Measurements from ENCODE around the gene ZNF804A. TPM values are rescaled to one million over a fixed set of nuclear protein-coding genes. Genes with fewer than 3 reads are reported as not detected.
A peak's percentile ranks its signal among the peaks of the same experiment; 100 is the strongest.

Gene ZNF804A
- total and polyA plus RNA-seq, 4 donors: 3.7 to 15.7 (median 13.0) TPM

DNA sequence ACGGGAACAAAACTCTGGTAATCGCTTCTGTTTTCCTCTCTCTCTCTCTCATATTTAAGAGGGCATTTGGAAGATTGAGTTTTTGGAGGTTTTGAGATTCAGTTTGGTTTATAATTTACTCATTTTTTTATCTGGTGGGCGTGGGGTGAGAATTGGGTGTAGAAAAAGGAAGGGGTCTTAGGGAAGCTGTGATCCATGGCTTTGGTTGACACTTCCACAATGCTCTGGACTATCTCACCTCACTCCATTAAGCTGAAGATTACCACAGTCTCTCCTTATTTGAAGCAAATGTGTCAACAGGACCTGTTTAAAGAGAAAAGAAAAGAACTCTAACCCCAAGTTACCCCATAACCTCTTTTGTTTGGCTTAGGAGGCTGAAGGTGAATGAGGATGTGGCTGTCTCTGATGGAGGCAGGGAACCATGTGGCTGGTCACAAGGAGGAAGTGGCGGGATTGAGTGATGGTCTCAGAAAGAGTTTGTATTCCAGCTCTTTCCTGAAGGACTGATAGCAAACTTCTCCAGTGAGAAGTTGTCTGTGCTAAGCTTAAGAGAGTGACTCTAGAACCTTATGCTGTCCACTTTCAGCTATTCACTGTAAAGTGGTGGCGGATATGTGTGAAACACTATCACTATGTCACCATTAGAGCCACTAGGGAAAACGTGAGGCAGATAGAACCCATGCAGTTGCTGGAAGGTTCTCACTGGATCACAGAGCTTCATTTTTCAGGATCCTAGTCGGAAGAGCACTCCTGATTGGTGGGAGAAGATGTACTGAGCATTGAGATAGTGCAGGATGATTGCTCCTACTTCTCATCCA is 934 bp downstream of the ZNF804A start:
- Histone ChIP-seq H3K36me3 (ENCODE audit: control insufficient read depth, insufficient read depth, low read length) (no peaks in the 10 kb centered on the region), H3K27me3 (ENCODE audit: control insufficient read depth, insufficient read depth, low read length) (peaks cover 6% of the 10 kb centered on the region), H3K9me3 (ENCODE audit: control insufficient read depth, insufficient read depth, low read length) (no peaks in the 10 kb centered on the region), H3K27ac (ENCODE audit: low read depth, low read length) (no peak overlapping the region), H3K4me1 (ENCODE audit: control insufficient read depth, insufficient read depth, low read length) (no peaks in the 10 kb centered on the region), H3K4me3 (ENCODE audit: low read depth, low read length) (peak overlapping the region; percentile 72)
- DNase-seq (ENCODE audit: low read depth in 4 of 6, low spot score in 6 of 6): peak in 3 of 6 donors; percentile 17 to 67 (median 40)
- WGBS (ENCODE audit: insufficient coverage): 49% methylated on average over 2 of the region's 7 CpGs

DNA sequence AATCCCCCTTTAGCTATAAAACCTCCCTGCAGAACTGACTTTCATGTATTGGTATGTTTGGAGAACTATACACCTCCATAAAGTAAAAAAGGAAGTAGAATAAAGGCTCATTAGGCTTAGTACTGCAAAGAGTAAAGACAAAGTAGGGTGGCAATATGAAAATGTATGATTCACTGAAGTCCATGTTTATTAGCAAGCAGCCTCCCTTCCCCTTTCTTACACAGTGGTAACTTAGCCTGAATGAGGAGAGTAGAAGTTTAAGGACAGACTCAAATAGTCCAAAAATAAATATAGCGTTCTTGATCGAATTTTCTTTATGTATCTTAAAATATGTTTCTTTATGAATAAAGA is 1.5 kb downstream of the ZNF804A start:
- no peaks in the 10 kb centered on the region for H3K36me3 ChIP-seq (ENCODE audit: control insufficient read depth, insufficient read depth, low read length)
- H3K27ac ChIP-seq (ENCODE audit: low read depth, low read length): no peak overlapping the region
- H3K27me3 ChIP-seq (ENCODE audit: control insufficient read depth, insufficient read depth, low read length): peaks cover 6% of the 10 kb centered on the region
- no peaks in the 10 kb centered on the region for H3K9me3 ChIP-seq (ENCODE audit: control insufficient read depth, insufficient read depth, low read length)
- no CpG with 5 or more reads among the region's 2 CpGs for WGBS (ENCODE audit: insufficient coverage)
- H3K4me1 ChIP-seq (ENCODE audit: control insufficient read depth, insufficient read depth, low read length): no peaks in the 10 kb centered on the region
- peak overlapping the region; percentile 72 for H3K4me3 ChIP-seq (ENCODE audit: low read depth, low read length)
- DNase-seq (ENCODE audit: low read depth in 4 of 6, low spot score in 6 of 6): no peak

DNA sequence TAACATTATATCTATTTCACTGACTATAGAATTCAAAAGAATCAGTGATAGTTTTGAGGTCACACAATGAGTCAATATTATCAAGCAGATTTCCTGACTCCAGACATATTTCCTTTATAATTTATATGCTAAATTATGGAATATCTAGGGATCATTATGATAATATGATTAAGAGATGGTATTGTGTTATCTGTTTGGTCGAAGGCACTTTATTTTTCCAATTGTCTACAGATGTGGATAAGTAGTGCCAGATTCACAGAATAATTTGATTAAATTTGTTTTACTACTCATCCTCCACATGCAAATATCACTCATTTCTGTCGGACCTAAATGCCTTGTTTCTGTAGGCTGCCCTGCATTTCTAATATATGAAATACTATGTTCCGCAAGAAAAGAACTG is 4.4 kb downstream of the ZNF804A start:
- WGBS (ENCODE audit: insufficient coverage): no CpG with 5 or more reads among the region's 3 CpGs
- no peaks in the 10 kb centered on the region for H3K36me3 ChIP-seq (ENCODE audit: control insufficient read depth, insufficient read depth, low read length)
- H3K9me3 ChIP-seq (ENCODE audit: control insufficient read depth, insufficient read depth, low read length): no peaks in the 10 kb centered on the region
- no peaks in the 10 kb centered on the region for H3K4me1 ChIP-seq (ENCODE audit: control insufficient read depth, insufficient read depth, low read length)
- H3K27me3 ChIP-seq (ENCODE audit: control insufficient read depth, insufficient read depth, low read length): peaks cover 6% of the 10 kb centered on the region
- H3K4me3 ChIP-seq (ENCODE audit: low read depth, low read length): no peak overlapping the region
- H3K27ac ChIP-seq (ENCODE audit: low read depth, low read length): no peak overlapping the region
- DNase-seq (ENCODE audit: low read depth in 4 of 6, low spot score in 6 of 6): no peak

GRCh38 chr2:184610891-184611290 is 12.6 kb downstream of the ZNF804A start:
- Histone ChIP-seq H3K9me3 (ENCODE audit: control insufficient read depth, insufficient read depth, low read length) (no peaks in the 10 kb centered on the region), H3K27ac (ENCODE audit: low read depth, low read length) (no peak overlapping the region)

DNA sequence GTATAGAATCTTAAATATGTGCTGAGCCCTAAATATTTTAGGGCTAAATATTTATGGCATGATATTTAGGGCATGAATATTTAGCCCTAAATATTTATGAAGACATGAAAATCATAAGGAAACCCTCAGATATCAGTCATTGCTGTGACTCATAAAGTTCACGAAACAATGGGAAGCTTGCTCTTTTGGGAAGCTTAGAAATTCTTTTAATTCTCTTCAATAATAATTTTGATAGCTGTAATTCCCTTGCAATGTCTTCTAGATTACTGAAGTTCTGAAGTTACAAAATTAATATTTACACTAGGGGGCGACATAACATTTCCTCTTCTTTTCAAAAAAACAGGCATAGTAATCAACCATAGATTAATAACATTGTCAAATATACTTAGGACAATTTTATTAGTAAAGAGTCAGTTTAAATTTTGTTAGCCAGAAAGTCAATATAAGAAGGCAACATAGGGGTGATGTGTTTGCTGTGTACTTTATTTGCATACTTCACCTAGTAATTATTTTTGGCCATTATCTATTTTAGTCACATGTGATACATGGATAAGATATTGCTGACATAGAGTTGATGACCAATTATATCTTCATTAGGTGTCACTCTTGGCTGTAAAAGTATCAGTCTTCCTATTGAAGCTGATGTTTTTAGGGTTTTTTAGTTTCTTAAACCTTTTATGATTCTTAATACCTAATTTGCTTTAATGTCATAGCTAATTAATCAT is 13.2 kb downstream of the ZNF804A start:
- Histone ChIP-seq H3K9me3 (ENCODE audit: control insufficient read depth, insufficient read depth, low read length) (no peaks in the 10 kb centered on the region), H3K27ac (ENCODE audit: low read depth, low read length) (no peak overlapping the region), H3K36me3 (ENCODE audit: control insufficient read depth, insufficient read depth, low read length) (no peaks in the 10 kb centered on the region), H3K27me3 (ENCODE audit: control insufficient read depth, insufficient read depth, low read length) (no peaks in the 10 kb centered on the region), H3K4me3 (ENCODE audit: low read depth, low read length) (no peak overlapping the region), H3K4me1 (ENCODE audit: control insufficient read depth, insufficient read depth, low read length) (no peaks in the 10 kb centered on the region)
- peak in 1 of 6 donors; percentile 34 for DNase-seq (ENCODE audit: low read depth in 4 of 6, low spot score in 6 of 6)
- WGBS (ENCODE audit: insufficient coverage): no CpG with 5 or more reads among the region's 2 CpGs

More at GRCh38 chr2:184610891-184611290, 12.6 kb downstream of the ZNF804A start:
- no peaks in the 10 kb centered on the region for H3K4me1 ChIP-seq (ENCODE audit: control insufficient read depth, insufficient read depth, low read length)
- DNase-seq (ENCODE audit: low read depth in 4 of 6, low spot score in 6 of 6): no peak
- no peaks in the 10 kb centered on the region for H3K36me3 ChIP-seq (ENCODE audit: control insufficient read depth, insufficient read depth, low read length)
- H3K4me3 ChIP-seq (ENCODE audit: low read depth, low read length): no peak overlapping the region
- no peaks in the 10 kb centered on the region for H3K27me3 ChIP-seq (ENCODE audit: control insufficient read depth, insufficient read depth, low read length)

- H3K4me3 ChIP-seq (ENCODE audit: low read depth, low read length): no peak overlapping the region
- no peaks in the 10 kb centered on the region for H3K4me1 ChIP-seq (ENCODE audit: control insufficient read depth, insufficient read depth, low read length)
- H3K27ac ChIP-seq (ENCODE audit: low read depth, low read length): no peak overlapping the region
- H3K9me3 ChIP-seq (ENCODE audit: control insufficient read depth, insufficient read depth, low read length): no peaks in the 10 kb centered on the region
- H3K36me3 ChIP-seq (ENCODE audit: control insufficient read depth, insufficient read depth, low read length): no peaks in the 10 kb centered on the region
- H3K27me3 ChIP-seq (ENCODE audit: control insufficient read depth, insufficient read depth, low read length): no peaks in the 10 kb centered on the region
- DNase-seq (ENCODE audit: low read depth in 4 of 6, low spot score in 6 of 6): no peak
- WGBS (ENCODE audit: insufficient coverage): no CpG with 5 or more reads among the region's 1 CpG
Measured at GRCh38 chr2:184620367-184620766, 22.0 kb downstream of the ZNF804A start.

GRCh38 chr2:184624311-184624710 is 26.0 kb downstream of the ZNF804A start:
- no peak overlapping the region for H3K4me3 ChIP-seq (ENCODE audit: low read depth, low read length)
- H3K36me3 ChIP-seq (ENCODE audit: control insufficient read depth, insufficient read depth, low read length): no peaks in the 10 kb centered on the region
- no peaks in the 10 kb centered on the region for H3K9me3 ChIP-seq (ENCODE audit: control insufficient read depth, insufficient read depth, low read length)
- no peaks in the 10 kb centered on the region for H3K4me1 ChIP-seq (ENCODE audit: control insufficient read depth, insufficient read depth, low read length)
- H3K27ac ChIP-seq (ENCODE audit: low read depth, low read length): no peak overlapping the region
- H3K27me3 ChIP-seq (ENCODE audit: control insufficient read depth, insufficient read depth, low read length): no peaks in the 10 kb centered on the region
- DNase-seq (ENCODE audit: low read depth in 4 of 6, low spot score in 6 of 6): peak in 1 of 6 donors; percentile 70

GRCh38 chr2:184628051-184628450 is 29.7 kb downstream of the ZNF804A start:
- H3K4me3 ChIP-seq (ENCODE audit: low read depth, low read length): no peak overlapping the region
- H3K27ac ChIP-seq (ENCODE audit: low read depth, low read length): no peak overlapping the region
- 92% methylated on average over 4 of the region's 7 CpGs for WGBS (ENCODE audit: insufficient coverage)
- H3K9me3 ChIP-seq (ENCODE audit: control insufficient read depth, insufficient read depth, low read length): no peaks in the 10 kb centered on the region
- no peaks in the 10 kb centered on the region for H3K36me3 ChIP-seq (ENCODE audit: control insufficient read depth, insufficient read depth, low read length)
- DNase-seq (ENCODE audit: low read depth in 4 of 6, low spot score in 6 of 6): no peak
- no peaks in the 10 kb centered on the region for H3K4me1 ChIP-seq (ENCODE audit: control insufficient read depth, insufficient read depth, low read length)
- H3K27me3 ChIP-seq (ENCODE audit: control insufficient read depth, insufficient read depth, low read length): no peaks in the 10 kb centered on the region

DNA sequence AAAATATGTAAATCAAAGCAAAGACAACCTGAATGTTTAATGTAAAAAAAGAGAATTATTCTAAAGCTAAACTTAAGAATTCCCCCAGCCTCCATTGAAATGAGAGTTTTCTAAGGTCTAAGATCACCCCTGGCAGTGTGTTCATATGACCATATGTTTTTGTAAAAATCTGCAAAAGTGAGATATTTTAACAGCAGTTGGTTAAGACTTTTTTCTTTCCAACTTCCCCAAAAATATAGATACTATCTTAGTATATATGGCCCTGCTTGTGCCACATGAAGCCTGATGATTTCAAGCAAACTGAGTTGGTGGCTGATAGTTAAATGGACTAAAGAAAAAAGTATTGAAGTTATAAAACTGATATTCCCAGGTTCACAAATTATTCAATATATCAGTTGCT is 35.4 kb downstream of the ZNF804A start:
- DNase-seq (ENCODE audit: low read depth in 4 of 6, low spot score in 6 of 6): no peak
- H3K4me3 ChIP-seq (ENCODE audit: low read depth, low read length): no peak overlapping the region
- no peak overlapping the region for H3K27ac ChIP-seq (ENCODE audit: low read depth, low read length)

GRCh38 chr2:184637781-184638180 is 39.5 kb downstream of the ZNF804A start:
- Histone ChIP-seq H3K27me3 (ENCODE audit: control insufficient read depth, insufficient read depth, low read length) (no peaks in the 10 kb centered on the region), H3K9me3 (ENCODE audit: control insufficient read depth, insufficient read depth, low read length) (no peaks in the 10 kb centered on the region), H3K36me3 (ENCODE audit: control insufficient read depth, insufficient read depth, low read length) (no peaks in the 10 kb centered on the region), H3K27ac (ENCODE audit: low read depth, low read length) (no peak overlapping the region), H3K4me1 (ENCODE audit: control insufficient read depth, insufficient read depth, low read length) (no peaks in the 10 kb centered on the region), H3K4me3 (ENCODE audit: low read depth, low read length) (no peak overlapping the region)
- no peak for DNase-seq (ENCODE audit: low read depth in 4 of 6, low spot score in 6 of 6)
- no CpG with 5 or more reads among the region's 1 CpG for WGBS (ENCODE audit: insufficient coverage)

More for the DNA sequence above, 35.4 kb downstream of the ZNF804A start:
- Histone ChIP-seq H3K36me3 (ENCODE audit: control insufficient read depth, insufficient read depth, low read length) (no peaks in the 10 kb centered on the region), H3K27me3 (ENCODE audit: control insufficient read depth, insufficient read depth, low read length) (no peaks in the 10 kb centered on the region), H3K9me3 (ENCODE audit: control insufficient read depth, insufficient read depth, low read length) (no peaks in the 10 kb centered on the region), H3K4me1 (ENCODE audit: control insufficient read depth, insufficient read depth, low read length) (no peaks in the 10 kb centered on the region)
